HT-29 (cell line): ENCODE measurements around the gene CLDN7. TPM values are rescaled to one million over a fixed set of nuclear protein-coding genes. Genes with fewer than 3 reads are reported as not detected.
"Not testable (repeated sequence)": the region's sequence is repeated elsewhere in the genome, so short reads cannot be mapped to it uniquely, and the experiment has no call there.

ENCODE experiments used
- DNase-seq: peaks from one replicate; pipeline ENCODE4 v3.0.0-alpha.2; 2015; ENCODE audit warnings: low spot score
- total RNA-seq: library from RNA; depleted of rRNA; stranded (reverse); fragments of >200 nt; shearing (Covaris generic); gene quantifications from 2 replicates; pipeline ENCODE4 v1.2.3, GENCODE V29; 2014

CLDN7 gene
- total RNA-seq, 1 experiment from 2014 or later, result 429 TPM

DNA sequence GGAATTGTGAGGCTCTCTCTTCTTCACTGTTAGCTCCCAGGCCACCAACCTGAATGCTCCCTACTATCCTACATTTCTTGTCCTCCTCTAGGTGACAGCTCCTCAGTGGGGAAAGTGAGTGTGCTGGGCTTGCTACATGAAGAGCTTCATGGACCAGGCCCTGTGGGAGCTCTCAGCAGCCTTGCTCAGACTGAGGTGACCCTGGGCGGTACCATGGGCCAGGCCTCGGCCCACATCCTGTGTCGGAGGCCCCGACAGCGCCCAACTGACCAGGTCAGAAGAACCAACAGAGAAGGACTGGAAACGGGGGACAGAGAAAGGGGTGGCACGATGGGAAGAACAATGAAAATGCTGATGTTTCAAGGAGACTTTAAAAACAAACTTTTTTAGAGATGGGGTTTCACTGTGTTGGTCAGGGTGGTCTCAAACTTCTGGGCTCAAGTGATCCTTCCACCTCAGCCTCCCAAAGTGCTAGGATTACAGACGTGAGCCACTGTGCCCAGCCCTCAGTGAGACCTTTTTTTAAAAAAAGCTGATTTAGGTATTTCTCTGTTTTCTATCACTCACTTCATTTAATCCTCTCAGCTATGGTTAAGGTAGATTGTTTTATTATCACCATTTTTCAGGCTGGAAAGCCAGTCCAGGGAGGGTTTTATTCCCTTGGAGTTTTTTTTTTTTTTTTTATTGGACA is 5.4 kb downstream of the CLDN7 start:
- DNase-seq, result no peak

DNA sequence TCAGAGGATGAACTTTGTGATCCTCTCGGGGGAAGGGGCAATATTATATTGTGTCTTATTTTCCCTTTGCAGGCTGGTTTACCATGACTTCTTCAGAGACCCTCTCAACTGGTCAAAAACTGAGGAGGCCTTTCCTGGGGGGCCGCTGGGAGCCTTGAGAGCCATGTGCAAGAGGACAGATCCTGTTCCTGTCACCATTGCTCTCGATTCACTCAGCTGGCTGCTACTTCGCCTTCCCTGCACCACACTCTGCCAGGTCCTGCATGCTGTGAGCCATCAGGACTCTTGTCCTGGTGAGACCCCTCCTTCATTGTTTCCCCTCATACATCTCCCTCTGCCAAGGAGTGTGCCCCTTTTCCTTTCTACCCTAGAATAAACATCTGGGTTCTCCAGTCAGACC is 7.8 kb downstream of the CLDN7 start:
- no peak for DNase-seq

DNA sequence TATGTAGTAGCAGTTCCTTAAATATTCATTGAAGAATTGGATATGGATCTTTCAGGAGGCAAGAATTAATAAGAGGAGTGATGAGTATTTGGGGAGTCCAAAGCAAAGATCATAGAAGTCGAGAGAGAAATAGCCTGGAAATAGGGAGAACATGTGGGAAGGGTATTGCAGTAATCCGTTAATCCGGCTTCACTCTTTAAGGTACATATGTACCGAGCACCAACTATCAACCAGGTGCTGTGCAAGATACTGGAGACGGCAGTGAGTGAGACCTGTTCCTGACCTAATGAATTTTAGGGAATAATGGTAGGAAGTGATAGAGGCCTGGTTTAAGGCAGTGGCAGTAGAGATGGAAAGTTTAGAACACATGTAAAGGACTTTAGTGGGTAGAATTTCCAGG is 9.2 kb downstream of the CLDN7 start:
- peak; percentile 21 for DNase-seq

DNA sequence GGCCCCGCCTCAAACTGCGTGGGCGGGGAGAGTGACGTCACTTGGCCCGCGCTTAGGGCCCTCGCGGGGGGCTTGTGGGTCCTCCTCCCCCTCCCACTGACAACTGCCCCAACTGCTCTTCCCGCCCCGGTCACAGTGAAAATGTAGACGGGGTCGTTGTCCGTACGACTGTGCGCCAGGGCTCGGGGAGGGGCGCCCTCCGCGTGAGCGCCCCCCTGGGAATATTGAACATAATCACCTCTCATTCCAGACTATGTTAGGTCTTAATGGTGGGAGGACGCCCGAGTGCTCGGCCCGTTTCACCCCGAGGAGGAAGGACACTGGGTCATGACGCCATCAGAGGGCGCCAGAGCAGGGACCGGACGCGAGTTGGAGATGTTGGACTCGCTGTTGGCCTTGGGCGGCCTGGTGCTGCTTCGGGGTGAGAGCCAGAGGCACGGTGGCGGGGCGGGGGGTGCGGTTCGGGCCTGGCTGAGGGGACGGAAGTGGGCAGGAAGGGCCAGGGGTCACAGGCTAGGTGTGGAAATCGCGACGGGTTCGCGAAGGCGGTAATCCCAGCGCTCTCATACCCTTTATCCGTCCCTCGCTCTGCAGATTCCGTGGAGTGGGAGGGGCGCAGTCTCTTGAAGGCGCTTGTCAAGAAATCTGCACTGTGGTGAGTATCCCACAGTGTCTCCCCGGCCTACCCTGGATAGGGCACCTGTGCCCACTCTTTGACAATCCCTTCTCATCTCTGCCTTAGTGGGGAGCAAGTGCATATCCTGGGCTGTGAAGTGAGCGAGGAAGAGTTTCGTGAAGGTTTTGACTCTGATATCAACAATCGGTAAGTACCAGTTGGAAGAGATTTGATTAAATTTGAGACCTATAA is 9.9 kb downstream of the CLDN7 start, which contains the start of gene ELP5:
Gene ELP5 (plus strand): TSS at position 40 of the 868 bp plus-strand sequence. CDS start 336 bp downstream, at position 376.
- peak; percentile 84 for DNase-seq

DNA sequence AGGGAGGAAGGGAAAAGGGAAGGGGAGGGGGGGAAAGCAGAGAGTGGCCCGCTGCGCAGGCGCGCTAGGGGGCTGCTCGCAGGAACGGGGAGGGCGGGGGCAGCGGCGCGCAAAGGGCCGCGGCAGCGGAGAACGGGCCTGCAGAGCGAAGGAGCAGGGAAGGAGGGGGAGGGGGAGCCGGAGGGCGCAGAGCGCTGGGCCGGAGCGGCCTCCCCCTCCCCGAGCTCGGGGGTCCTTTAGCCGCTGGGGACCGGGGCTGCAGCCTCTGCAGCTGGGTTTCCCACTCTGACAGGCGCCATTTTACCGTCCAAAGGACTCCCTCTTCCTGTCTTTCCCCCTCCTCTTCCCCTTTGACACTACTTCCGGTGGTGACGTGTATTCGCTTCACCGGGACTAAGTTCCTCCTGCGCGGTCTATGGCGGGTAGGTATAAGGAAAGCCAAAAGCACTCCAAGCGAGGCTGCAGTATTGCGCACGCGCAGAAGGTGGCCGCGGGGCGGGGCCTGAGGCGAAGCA is 10.6 kb downstream of the CLDN7 start, which contains the start of gene CTDNEP1:
Gene CTDNEP1 (minus strand): TSS at position 74 of the 515 bp plus-strand sequence. CDS start 438 bp downstream, outside the sequence.
- peak; percentile 96 for DNase-seq

DNA sequence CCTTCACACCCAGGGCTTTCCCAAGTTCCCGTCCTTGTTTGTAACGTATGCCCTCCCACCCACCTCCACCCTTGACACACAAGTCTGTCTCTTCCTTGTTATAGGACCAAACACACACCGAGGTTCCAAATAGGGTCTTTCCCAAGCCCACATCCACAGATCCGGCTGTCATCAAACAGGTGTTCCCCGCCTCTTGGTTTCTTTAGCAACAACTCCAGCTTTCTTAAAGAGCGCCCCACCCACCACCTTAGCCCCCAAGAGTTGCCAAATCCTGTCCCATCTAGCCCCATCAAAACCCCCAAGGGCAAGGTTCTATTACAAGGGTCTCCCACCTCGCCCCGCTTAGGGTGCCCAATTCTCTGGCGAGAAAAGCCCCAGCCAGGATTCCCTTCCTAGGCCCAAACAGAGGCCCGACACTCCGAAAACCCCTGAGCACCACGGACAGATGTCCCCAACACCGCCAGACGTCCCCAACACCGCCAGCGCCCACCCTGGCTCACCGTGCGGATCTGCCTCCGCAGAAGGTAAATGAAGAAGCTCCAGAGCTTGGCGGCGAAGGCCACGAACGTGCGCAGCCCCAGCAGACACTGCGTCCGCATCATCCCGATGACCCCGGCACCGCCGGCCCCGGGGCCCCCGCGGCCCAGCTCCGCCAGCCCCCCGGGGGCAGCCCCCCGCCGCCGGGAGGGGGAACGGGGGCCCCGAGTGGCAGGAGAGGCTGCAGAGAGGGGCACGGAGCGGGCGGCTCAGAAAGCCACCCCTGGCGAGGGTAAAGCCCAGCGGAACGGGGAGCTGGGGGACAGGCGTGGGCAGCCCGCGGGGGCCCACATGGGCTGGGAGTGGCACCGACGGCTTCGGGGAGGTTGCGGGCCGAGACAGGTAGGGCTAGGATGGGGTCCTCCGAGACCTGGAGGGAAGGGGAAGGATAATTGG is 11.3 kb downstream of the CLDN7 start:
- no peak for DNase-seq

DNA sequence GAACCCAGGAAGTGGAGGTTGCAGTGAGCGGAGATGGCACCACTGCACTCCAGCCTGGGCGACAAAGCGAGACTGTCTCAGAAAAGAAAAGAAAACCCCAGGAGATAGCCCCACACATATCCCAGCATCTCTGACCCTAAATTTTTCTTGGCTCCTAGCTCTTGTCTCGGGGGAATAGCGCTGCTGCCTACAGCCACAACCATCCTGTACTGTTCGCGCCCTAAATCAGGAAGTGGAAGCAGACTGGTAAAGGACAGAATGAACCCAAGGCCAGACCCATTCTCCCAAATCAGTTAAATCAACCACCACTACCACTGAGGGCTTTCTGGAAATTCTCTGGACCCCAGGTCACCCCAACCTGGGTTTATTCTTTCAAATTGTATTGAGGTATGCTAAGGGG is 12.4 kb downstream of the CLDN7 start:
- no peak for DNase-seq

DNA sequence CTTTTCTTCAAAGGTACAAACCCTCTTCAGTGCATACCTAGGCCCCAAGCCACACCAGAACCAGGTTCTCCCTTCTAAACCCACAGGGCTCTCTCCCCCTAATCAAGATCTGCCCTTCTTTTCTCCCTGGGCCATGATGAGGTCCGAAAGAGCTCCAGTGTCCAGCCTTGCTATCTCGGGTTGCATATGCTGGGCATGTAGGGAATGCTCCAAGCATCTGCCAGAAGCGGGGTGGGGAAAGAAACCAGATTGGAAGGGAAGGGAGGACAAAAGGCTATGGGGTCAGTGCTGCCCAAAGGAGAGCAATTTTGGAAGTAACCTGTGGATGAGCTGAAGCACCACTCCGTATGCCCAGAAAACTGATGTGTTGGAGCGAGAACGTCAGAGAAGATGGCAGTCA is 13.1 kb downstream of the CLDN7 start:
- DNase-seq, result no peak

DNA sequence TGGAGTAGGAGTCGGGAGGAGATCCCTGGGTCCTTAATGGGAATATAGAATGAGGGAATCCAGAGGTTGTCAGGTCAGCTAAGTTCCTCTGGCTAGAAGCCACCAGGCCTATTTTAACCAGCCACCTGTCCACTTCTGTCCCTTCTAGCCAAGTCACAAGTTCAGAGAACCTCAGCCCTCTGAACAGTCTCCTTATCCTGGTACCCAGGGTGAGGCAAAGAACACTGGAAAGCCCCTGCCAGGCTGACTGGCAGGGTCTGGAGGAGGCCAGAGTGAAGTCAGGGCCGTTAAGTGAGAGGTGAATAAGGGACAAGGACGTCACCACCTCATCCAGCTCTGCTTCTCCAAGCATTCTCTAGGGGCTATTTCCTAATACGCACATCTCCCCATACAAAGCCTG is 13.5 kb downstream of the CLDN7 start:
- no peak for DNase-seq

DNA sequence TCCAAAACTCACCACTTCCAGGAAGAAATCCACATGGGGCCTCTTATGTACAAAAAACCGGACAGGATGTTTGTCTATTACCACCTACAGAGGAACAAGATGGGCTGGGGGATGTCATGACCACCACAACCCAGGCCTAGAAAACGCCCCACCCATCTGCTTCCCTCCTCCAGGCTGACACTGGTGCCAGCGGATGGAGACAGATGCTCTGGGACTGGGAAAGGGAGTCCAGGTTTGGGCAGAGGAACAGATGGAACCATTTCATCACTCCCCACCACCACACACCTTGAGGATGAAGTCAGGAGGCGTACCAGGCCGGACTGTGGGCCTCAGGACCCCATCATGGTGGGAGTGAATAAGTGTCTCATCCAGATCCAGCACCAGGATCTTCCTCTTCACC is 15.5 kb downstream of the CLDN7 start:
- DNase-seq, result no peak

DNA sequence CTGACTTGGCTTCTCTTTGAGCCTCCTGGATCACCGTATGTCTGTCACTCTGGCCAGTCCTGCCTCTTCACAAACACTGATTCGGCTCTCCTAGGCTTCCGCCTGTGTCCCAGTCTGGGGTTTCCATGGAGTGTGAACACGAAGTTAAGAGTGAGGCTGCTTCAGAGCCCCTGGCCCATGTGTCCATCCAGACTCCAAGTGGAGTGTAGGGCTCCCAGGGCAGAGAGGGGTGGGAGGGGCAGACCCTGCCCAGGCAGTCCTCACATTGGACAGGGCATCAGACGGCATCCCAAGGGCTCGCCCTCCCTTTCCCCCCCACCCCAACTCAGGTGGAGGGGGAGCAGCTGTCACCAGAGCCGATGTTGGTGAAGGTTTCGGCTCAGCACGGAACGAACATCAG is 18.4 kb downstream of the CLDN7 start:
- not testable (repeated sequence) for DNase-seq

DNA sequence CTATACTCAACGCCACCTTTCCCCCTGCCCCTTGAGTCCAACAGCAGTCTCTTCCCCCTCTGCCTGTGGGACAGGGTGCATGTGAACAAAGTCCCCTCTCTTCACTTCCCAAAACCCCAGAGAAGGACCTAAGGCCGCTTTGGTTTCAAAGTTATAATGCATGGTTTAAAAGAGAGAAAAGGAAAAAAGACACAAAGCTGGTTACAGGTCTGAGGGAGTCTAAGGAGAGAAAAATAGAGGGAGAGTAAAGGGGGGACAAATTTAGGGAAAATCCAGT is 18.9 kb downstream of the CLDN7 start:
- no peak for DNase-seq

DNA sequence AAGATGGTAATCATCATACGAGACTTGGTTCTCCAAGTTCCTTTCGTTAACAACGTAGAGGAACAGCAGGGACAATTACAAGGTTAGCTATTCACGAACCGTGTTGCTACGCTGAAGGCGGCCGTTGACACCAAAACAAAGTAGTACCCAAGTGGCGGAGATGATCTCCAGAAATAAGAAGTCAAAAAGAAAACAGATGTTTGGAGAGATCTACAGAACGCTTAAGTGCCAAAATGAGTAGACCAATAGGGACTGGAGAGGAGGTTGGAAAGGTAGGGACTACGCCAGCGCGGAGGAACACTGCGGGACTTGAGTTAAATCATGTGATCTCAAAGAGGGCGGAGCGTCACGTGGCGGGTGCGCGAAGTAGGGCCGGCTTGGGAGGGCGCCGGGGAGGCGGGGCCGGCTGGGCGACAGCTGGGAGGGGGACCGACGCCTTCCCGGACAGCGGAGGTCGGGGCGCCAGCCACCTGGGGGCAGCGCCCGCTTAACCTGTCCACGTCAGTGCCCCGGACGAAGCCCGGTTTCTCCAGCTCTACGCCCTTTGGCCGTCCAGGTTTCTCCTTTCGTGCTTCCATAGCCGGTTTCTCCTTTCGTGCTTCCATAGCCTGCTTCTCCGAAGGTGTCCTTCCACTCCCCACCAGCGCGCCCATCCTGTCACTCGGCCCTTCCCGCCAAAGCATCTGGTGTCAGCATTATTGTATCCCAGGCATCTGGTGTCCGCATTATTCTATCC is 19.4 kb downstream of the CLDN7 start:
- DNase-seq, result peak; percentile 89

DNA sequence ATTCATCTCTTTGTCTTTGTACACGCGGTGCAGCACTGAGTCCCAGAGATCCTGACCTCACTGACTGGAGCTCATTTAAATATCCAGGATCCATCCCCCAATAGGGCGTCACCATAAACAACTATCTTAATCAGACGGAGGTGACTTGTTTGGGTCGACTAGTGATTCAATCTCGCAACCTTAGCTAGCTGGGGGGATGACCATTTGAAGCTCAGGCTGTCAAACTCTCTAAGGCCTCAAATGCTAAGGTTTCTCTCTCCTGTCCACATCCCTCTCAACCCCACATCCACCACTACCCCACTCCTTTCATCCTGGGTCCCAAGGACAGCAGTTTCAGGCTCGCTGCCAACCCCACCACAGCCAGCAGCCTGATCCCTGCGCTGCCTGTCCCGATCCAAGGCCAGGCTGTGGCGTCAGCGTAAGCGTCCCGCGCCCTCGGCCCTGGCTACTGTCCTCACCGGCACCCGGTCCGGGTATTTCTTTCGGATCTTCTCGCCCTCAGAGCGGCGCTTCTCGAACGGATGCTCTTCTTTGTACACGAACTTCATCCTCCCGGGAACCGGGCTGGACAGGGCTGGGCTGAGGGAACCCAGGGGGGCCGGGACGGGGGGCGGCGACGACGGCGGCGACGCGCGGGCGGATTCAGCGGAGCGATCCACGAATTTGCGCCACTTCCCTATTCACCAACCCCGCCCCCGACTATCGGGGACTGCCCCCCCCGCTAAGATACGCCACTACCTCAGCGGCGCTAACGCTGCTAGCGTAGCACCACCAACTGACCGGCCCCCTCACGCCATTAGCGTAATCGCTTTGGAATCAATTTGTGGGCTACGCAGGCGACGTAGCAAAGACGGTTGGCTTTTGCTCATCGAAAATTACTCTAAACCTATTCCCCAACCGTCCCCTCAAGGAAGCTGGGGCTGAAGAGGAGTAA is 20.2 kb downstream of the CLDN7 start, which contains the start of gene GABARAP:
Gene GABARAP (minus strand): TSS at position 667 of the 934 bp plus-strand sequence. CDS start 119 bp downstream, at position 548.
- peak; percentile 87 for DNase-seq

DNA sequence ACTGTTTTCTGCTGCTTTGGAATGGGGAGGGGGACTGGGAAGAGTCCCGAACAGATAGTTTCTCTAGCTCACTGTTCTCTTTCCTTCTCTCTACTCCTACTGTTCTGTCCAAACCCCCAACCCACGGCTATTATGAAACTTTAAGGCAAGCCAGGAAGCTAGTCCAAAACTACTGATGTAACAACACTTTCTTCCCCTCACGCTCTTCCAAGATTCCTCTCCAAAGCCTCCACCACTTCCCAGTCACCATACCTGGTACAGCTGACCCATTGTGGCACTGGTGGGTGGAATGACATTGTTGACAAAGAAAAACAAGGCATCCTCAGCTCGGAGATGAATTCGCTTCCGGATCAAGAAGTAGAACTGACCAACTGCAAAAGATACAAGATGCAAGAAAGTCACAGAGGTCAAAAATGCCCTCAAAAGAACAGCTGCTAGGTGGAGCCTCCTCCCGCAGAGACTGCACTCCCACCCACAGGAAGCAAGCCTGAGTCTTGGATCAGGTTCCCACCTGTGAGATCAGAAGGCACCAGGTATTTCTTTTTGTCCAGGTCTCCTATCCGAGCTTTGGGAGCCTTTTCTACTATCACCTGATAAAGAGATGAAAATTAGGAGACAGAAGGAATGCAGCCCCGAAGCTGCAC is 21.1 kb downstream of the CLDN7 start:
- no peak for DNase-seq

DNA sequence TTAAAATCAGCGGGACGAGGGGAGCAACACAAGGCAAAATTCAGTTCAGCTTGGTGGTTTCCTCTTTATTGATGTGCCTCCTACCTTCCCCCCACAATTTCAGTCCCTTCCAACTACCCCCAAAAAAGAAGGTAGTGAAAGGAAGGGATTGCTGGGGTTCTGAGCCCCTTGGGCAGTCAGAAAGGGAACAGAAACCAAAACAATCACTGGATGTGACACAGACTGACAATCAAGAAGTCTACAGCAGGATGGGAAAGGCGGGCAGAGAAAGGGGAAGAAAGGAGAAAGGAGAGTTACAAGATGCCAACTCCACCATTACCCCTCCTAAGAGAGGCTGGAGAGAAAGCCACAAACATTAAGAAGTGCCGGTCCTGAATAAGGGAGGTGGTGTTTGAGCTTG is 21.9 kb downstream of the CLDN7 start:
- DNase-seq, result no peak

DNA sequence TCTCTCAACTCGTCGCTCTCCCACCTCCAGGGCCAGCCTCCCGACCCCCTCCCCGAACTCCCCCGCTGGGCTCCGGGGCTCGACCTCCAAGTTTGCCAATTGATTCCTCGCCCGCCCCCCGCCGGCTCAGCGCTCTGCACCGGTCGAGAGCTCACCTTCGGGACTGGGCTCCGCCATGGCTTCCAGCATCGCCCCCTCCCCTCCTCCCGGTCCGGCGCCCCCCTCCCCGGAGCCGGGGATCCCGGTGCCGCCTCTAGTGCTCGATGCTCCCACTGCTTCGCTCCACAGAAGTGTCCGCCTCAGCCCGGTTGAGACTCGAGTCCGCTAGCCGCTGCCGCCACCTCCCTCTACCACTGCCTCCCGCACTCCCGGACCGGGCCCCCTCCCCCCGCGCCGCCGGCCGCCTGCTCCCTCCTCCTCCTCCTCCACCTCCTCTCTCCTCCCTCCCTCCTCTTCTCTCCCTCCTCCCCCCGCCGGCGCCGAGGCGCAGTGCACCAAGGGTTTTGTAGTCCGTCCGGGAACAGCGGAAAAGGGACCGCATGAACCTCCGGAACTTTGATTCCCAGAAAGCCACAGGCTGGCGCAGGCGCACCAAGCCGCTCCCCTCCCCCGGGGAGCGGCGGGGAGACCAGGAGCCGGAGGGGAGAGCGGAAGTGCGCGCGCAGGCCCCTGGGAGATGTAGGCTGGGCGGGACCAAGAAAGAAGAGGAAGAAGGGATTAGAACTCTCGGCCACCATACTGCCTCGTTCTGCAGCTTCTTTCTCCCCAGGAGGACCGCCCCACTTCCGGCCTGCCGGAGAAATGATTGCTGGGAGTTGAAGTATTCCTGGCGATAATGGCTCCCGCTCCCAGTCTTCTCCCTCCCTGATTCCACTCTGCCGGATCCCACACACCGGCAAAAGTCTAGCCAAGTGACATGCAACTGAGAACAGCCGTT is 22.9 kb downstream of the CLDN7 start, which contains the start of gene PHF23:
Gene PHF23 (minus strand): TSS at position 367 of the 937 bp plus-strand sequence. CDS start 178 bp downstream, at position 189.
- DNase-seq, result peak; percentile 97
